ENCODE results near the gene ZBTB3.
"Not testable (repeated sequence)": the region's sequence is repeated elsewhere in the genome, so short reads cannot be mapped to it uniquely, and the experiment has no call there.

ZBTB3 gene

DNA sequence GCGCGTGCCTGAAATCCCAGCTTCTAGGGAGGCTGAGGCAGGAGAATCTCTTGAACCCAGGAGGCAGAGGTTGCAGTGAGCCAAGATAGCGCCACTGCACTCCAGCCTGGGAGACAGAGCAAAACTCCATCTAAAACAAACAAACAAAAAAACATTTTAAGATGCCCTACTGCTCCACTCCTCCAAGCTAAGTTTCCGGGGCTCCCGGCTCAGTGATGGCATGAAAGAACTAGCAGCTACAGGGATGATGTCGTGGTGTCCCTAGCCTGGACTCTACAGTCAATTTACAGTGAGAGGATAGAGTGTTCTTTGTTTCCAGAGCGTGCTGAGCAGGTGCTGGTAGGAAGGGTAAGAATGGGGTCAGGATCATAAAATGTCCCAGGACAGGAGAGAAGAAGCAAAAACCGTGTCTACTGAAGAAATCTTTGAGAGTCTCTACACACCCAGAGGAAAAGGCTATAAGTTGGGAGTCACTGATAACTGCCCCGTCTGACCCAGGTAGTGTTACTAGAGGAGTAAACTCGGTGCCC lies 1.2 kb upstream of the ZBTB3 start:
- DNase-seq = no peak

DNA sequence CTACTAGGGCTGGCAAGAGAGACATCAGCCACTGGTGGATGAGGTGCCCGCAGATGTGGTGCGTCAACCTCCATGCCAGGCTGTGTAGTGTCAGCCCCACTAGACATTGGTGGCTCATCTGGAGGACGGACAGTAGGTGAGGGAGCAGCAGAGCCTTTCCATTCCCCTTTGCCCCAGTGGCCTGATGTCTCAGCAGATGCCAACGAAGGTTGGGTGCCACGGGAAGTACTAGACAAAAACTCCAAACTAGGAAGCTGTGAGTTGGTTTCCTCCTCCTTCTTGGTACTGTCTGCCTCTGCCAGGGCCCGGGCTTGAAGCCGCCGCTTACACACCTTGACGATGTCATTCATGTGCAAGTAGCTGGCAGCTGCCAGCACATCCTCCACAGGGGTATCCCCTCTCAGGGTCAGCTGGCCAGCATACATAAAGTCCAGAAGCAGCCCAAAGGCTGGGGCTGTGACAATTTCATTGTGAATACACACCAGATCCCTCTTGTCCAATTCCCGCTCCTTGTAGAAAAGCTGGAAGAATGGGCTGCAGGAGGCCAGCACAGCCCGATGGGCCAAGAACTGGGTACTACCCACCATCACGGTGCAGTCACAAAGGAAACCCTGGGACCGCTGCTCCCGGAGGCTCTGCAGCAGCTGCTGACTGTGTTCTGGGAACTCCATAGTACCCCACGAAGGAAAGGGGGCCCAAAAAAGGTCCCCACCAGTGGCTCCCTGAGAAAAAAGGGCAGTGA lies 795 bp downstream of the ZBTB3 start:
- no peak for DNase-seq

DNA sequence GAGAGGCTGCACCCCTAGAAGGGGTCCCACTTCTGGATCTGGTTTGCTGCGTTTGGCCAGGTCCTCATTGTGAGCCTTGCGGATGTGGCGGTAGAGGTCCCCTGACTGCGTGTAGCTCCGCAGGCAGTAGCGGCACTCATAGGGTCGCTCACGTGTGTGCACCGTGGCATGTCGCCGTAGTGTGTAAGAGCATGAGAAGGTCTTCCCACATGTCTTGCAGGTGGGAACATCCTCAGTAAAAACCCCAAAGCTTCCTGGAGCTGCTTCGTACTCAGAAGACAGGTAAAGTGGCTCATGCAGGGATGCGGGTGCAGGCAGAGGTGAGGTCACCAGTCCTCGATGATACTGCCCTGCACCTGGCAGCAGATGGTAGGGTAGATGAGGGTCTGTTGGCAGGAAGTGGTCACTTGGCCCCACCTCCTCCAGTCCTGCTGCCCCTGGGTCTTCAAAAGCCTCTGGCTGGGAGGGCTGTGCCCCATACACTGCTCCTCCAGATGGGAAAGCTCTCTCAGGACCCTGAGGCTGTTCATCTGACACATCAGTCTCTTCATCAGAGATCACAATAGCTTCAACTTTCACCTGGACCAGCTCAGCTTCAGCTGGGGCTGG lies 1.7 kb downstream of the ZBTB3 start:
- DNase-seq = no peak

DNA sequence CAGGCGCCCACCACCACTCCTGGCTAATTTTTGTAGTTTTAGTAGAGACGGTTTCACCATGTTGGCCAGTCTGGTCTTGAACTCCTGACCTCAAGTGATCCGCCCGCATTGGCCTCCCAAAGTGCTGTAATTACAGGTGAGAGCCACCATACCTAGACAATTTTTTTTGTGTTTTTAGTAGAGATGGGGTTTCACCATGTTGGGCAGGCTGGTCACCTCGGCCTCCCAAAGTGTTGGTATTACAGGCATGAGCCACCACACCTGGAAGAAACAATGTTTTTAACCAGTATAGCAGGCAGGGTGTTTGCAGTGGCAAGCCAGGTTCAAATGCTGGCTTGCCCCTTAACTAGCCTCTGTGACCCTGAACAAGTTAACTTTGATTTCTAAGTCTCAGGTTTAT lies 4.0 kb downstream of the ZBTB3 start:
- not testable (repeated sequence) for DNase-seq

DNA sequence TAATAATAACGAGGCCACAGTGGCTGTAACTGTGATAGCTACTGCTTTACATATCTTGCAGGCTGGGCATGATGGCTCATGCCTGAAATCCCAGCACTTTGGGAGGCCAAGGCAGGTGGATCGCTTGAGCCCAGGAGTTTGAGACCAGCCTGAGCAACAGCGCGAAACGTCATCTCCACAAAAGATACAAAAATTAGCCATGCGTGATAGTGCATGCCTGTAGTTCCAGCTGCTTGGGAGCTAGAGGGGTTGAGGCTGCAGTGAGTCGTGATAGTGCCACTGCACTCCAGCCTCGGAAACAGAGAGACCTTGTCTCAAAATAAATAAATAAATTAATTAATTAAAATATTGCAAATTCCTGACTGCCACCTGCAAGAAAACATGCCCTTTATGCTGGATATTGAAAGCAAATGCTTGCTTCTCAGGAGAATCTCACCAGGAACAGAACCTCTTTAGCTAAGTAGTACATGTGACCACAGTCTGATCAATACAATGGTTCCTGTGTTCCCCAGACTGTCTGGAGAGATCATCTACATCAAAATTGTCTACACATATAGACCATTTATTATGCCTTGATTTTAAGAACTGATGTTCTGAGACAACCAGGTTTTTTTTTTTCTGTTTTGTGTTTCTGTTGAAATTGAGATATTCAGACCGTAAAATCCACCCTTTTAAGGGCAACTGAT lies 6.3 kb downstream of the ZBTB3 start:
- no peak for DNase-seq

DNA sequence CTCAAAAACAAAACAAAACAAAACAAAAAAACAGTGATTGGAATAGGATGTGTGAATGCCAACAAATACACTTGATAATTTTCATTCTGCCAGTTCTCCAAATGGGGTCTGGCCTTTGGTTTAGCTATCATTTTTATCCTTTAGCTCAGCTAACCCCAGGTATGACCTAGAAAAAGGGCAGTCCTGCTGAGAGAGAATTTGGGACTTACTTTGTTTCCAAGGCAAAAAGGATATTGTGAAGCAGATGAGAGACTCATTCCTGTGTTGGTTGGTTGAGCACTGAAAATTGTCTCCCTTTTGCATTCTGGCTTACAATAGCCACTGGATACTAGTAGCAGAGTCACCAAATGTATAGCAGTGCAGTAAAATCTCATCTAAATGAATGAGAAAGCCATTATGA lies 16.8 kb downstream of the ZBTB3 start:
- no peak for DNase-seq

DNA sequence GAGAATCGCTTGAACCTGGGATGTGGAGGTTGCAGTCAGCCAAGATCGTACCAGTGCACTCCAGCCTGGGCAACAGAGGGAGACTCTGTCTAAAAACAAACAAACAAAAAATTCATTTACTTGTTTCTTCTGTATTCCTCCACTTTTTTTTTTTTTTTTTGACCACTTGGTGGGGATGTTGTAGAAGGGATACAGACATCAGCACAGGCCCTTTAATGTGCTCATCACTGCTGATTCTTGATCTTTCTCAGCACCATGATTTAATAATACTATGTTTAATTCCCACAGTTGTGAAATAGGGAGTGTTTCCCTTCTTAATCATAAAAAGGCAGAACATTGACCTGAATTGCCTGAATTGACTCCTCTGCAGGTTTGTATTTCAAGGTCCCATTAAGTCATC lies 21.1 kb downstream of the ZBTB3 start:
- DNase-seq = no peak

DNA sequence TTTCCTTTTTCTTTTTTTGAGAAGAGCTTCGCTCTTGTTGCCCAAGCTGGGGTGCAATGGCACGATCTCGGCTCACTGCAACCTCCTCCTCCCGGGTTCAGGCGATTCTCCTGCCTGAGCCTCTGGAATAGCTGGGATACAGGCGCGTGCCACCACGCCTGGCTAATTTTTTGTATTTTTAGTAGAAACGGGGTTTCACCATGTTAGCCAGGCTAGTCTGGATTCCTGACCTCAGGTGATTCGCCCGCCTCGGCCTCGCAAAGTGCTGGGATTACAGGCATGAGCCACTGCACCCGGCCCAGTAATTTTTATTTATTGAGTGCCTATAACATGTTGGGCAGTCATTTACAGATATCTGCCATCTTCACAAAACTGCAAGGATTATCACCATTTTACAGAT lies 23.9 kb downstream of the ZBTB3 start:
- not testable (repeated sequence) for DNase-seq

DNA sequence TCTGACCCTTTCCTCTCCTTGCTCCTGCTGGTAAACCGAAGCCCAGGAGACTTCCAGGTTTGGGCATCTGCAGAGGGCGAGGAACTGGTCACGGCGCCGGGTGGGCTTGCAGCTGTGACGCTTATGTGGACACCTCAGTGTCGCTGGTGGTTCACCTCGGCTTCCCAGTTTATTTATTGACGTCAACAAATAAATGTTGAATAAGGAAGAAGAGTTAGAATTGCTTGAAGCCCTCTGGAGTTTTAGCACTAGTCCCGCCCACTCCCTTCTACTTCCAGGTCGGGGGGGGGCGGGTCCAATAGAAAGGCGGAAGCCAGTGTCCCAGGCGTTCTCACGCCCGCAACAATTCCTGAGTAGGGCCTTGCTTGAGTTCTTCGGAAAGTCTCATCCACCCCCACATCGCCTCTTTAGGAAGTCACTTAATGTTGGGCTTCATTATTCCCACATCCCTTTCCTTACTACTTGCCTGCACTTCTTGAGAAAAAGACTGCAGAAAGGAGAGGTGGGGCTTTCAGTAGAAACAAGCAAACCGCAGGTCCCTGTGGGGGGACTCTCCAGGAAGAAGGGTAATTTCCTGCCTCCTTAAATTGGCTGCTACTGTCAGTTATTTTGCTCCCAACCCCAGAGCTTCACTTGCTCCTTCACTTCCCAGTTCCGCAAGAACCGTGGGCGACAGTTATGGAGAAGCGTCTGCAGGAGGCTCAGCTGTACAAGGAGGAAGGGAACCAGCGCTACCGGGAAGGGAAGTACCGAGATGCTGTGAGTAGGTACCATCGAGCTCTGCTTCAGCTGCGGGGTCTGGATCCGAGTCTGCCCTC lies 25.6 kb downstream of the ZBTB3 start, which contains the start of gene TTC9C:
Gene TTC9C, plus strand, starts transcription at position 316 of the 818 bp plus-strand sequence. Its CDS starts 363 bp downstream, at position 679.
- DNase-seq = peak; percentile 54 to 86

DNA sequence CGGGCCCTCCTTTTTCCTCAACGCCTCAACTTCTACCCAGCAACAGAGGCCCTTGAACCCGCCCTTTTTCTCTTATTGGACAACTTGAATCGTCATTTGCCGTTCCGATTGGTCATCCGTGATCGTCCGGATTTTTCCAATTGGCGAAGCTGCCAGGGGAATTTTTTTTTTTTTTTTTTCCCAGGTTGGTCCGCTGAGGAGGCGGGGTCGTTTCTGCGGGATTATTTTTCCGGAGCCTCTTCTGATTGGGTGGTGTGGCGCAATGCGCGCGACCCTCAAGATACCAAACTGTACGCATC lies 26.1 kb downstream of the ZBTB3 start:
- DNase-seq = peak; percentile 96 to 97

DNA sequence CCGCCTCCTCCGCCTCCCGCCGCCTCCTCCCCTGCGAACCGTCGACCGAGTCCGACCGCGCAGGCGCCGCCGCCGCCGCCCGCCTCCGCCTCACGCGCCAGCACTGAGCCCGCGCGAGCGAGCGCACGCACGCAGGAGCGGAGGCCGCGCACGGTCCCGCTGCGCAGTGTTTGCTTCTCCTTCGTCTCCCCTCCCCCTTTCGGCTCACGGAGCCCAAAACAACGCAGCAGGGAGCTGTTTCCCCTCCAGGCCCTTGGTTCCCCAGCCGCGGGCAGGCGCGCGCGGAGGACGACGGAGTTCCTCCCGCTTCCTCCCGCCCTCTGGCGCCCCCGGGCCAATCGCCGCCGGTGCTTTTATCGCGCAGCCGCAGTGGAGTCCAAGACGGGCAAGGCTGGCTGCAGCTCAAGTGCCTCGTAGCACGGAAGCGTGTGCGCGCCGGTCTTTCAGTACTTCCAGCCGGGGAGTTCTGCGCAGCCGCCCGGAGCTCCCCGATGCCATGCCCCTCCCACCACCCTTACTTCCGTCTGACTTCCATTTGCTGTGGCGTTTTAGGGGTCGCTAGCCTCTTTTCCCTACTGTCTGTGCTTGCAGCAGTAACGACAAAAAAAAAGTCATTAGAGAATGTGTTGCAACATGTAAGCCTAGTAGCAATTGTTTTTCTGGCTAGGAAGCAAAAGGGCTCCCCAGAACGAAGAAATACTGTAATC lies 26.6 kb downstream of the ZBTB3 start, which contains the start of gene HNRNPUL2:
Gene HNRNPUL2, minus strand, starts transcription at position 293 of the 707 bp plus-strand sequence. CDS start 301 bp downstream, outside the sequence.
- peak; percentile 97 to 99 for DNase-seq

DNA sequence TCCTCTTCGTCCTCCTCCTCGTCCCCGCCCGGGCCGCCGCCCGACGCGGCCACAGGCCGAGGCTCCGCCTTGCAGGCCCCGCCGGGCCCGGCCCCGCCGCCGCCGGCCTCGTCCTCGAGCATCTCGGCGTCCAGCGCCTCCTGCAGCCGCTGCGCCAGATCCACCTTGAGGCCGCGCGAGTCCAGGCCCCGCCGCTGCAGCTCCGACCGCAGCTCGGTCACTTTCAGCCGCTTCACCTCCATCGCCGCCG lies 27.1 kb downstream of the ZBTB3 start:
- DNase-seq = no peak

DNA sequence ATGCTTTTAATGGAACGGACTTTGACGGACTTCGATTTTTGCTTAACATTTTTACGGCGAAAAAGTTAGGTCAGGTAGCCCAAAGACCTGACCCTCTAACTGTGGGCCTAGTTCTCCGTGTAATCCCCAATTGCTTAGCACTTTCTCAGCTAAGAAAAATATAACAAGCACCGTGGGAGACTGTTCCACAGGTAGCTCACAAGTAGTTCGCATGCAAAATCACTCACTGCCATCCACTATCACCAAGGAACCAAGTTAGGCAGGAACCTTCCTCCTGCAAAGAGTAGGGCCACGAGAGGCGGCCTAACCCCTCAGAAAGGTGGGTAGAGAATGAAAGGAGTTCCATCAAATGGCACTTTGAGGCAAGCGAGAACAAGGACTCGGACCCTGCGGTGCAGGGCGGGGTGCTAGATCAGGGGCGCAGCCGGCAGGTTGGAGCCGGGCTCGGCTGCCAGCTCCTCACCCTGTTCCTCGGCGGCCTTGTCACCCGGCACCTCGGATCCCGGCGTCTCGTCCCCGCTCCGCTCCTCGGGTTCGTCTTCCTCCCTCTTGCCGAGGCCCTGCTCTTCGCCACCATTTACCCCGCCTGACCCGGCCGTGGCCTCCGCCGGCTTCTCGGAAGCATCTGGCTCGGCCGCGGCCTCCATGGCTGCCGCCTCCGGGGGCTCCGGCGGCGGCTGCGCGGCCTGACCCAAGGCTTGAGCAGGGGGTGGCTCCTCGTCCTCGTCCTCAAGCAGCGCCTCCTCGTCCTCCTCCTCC lies 27.6 kb downstream of the ZBTB3 start:
- DNase-seq = no peak

DNA sequence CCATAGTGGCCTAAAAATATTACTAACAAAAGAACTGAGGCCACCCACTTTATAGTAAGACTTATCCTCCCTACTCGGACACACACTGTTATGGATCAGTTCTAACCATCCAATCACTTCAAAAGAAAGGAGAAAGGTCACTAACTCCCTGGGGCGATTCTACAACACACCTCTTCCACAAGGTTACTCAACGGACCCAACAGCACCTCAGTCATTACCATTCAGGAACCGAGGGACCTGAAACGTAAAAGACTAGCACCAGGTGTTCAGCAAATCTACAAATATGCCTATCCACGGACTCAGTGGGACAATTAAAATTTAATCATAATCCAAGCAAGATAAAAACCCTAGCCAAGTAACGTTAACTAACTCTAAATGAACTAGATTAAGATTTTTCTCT lies 28.3 kb downstream of the ZBTB3 start:
- no peak for DNase-seq

DNA sequence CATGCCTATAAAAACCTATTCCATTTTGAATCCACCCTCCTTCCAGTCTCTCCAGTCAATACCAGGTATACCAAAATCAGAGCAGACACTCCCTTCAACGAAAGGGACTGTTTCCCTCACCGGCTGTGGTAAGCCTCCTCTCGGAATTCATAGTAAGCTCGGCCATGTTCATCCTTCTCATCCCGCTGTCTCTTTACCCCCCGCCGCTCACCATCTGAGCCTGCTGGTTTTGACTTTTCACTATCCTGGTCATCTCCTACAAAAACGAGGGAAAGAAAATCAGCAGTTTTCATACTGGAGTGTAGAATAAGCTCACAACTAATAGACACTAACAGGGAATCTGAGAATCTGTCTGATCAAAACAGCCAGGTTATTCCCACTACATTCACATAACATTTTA lies 29.8 kb downstream of the ZBTB3 start:
- no peak for DNase-seq

DNA sequence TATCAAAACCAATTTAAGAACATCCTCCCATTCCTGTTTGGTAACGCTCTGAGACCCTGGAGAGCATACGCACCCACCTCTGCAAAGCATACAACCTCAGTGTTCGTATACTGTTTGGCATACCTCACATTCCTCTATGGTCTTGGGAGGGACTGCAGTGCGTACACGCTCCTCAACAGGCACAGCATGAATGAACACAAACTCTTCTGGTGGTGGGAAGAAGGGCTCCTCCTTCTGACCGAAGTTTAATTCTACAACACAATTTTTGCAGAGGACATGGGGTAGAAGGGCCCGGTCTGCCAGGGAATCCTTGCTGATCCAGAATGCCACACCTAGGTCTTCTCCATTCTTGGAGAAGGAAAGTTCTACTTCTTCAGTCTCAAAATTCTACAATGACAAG lies 32.0 kb downstream of the ZBTB3 start:
- no peak for DNase-seq

DNA sequence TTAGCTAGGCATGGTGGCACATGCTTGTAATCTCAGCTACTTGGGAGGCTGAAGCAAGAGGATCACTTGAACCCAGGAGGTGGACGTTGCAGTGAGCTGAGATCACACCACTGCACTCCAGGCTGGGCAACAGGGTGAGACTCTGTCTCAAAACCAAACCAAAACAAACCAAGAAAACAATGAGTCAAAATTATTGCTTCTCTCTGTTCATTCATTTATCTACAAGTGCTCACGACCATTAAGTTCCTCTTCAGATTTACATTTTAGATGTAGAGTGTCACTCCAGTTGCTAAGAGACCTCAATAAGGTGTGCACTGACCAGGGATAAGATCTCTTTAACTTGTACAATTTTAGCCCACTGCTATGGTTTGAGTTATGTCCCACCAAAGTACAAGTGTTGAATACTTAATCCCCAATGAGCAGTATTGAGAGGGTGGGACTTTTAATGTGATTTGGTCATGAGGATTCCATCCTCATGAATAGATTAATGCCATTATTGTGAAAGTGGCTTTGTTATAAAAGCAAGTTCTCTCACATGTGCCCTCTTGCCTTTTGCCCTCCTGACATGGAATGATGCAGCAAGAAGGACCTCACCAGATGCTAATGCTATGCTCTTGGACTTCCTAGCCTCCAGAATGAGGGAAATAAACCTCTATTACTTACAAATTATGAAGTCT lies 34.5 kb downstream of the ZBTB3 start:
- no peak for DNase-seq

DNA sequence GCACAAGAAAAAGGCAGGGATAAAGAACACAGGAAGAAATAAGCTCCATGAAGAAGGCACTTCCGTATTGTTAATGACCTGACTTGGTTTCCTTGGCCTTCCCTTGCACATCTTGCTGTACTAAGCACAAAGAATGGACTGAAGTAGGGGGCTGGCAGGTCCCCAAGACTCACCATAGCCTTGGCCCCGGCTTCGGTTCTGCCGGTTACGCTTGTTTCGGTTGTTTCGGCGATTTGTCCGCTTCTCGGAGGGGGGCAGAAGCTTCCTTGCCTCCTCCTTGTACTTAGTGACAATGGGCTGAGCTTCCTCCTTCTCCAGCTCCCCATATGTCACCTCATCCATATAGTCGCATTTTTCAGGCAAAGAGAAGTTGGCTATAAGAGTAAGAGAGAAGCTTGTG lies 37.1 kb downstream of the ZBTB3 start:
- DNase-seq = no peak

DNA sequence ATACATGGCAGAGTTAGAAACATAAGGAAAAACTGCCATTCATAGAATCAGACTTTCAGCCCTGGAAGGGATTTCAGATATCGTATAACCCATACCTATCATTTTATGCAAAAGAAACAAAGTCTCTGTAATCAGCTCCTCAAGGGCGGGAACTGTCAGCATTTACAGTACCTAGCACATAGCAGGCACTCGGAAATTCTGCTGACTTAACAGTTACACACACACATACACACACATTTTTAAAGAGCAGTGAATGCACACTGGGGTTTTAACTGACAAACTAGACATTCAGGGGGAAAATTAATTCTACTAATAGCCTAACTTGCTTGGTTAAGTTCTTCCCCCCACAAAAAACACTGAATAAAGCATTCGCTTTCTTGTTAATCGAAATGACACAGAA lies 37.8 kb downstream of the ZBTB3 start:
- DNase-seq = no peak

DNA sequence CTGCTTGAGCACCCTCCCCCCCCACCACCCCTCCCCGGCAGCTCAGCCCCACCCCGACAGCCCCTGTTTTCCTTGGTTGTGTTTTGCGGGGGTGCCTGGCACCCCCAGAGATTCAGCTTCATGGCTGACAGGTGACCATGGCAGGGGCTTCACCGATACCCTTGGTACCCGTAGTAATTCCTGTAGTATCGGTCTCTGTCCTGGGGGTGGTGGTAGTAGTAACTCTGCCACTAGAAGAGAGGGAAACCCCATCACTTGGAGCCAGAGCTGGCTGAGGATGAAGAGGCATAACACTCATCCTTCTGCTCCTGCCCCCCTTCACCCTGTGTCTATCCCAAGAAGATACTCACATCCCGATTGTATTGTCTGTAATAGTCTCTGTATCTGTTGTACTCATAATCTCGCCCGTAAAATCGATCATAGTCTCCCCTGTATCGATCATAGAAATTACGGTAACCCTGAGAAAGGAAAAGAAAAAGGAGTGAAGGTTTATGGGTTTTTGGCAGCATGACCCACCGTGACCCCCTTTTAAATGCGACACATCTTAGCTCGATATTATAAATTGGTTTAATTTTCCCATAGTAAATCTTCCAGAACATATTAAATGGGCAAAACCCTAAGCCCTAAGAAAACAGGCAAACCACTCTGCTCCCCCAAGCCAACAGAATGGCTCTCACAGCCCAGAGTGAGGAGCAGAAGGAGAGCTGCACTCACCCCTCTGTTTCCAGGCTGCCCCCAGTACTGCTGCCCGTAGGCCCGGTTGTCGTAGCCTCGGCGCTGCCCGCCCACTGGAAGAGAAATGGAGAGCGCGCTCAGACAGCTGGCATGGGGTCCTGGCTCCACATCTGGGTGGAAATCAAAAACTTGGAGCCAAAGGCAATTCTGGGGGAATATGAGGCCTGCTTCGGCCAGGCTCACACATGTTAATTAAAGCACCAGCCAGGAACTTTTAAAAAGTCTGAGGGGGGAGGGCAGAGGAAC lies 38.5 kb downstream of the ZBTB3 start:
- DNase-seq = no peak

All from SHP77 (cell line).